HepG2 (cell line): ENCODE measurements around the gene C11orf21. TPM values are rescaled to one million over a fixed set of nuclear protein-coding genes. Genes with fewer than 3 reads are reported as not detected.

Source experiments
- ATAC-seq: fragments of 200-7000 bp; cut with Tn5 transposase; 3 replicates; pipeline ENCODE4 v1.9.1; 2020; ENCODE audit warnings: mild to moderate bottlenecking, moderate library complexity
- BruUV-seq: library from RNA; stranded (reverse); fragments of 400-500 nt; replicated peaks from 2 replicates; lab custom pipeline; 2021; lab: Mats Ljungman, UMichigan
- CTCF ChIA-PET: fragments of 300-600 bp; formaldehyde crosslinking; extraction: SDS; loops from one replicate; lab custom pipeline; 2021; ENCODE audit warnings: low total read pairs, inconsistent platforms, low intra/inter-chr PET ratio; lab: Yijun Ruan, JAX
- POLR2A ChIA-PET: fragments of 350-600 bp; sonication (Branson Sonifier 250); formaldehyde crosslinking; loops from one replicate; lab custom pipeline; 2020; ENCODE audit warnings: antibody characterized with exemption, inconsistent platforms; lab: Yijun Ruan, JAX
- DNase-seq: peaks from one replicate; pipeline ENCODE4 v3.0.0-alpha.2; 2015; ENCODE audit warnings: low spot score
- FAIRE-seq: peaks from 3 replicates; lab custom pipeline; 2011; peaks lifted over from hg19 to GRCh38; lab: Jason Lieb, UNC
- H2AFZ ChIP-seq: one replicate; pipeline ENCODE4 v1.6.1; 2011; ENCODE audit warnings: low read length, inconsistent platforms
- H3K27ac ChIP-seq: fragments of 300-600 bp; 3 replicates; pipeline ENCODE4 v1.8.0; 2011; ENCODE audit warnings: mixed run types, mild to moderate bottlenecking, mixed read lengths, low read length, inconsistent platforms; ENCODE audit not compliant: insufficient read depth; ENCODE audit errors: extremely low read length
- H3K27me3 ChIP-seq, 2 experiments: fragments of 200-600 bp in 1 of 2; 2 replicates in 1 of 2; 3 replicates in 1 of 2; pipeline versions ENCODE4 v1.6.0 to v1.8.0; 2011; ENCODE audit warnings: low read length in 2 of 2, mild to moderate bottlenecking in 2 of 2, moderate library complexity in 2 of 2, inconsistent platforms in 1 of 2; ENCODE audit not compliant: insufficient read depth in 2 of 2, control insufficient read depth in 1 of 2
- H3K36me3 ChIP-seq, 2 experiments: fragments of 200-600 bp in 1 of 2; replicated peaks in 1 of 2; 2 replicates in 1 of 2; 3 replicates in 1 of 2; pipeline versions ENCODE4 v1.5.1 to v1.8.0; 2011; ENCODE audit warnings: low read length in 2 of 2, inconsistent platforms in 1 of 2; ENCODE audit not compliant: insufficient read depth in 2 of 2, control insufficient read depth in 1 of 2
- H3K4me1 ChIP-seq: 2 replicates; pipeline ENCODE4 v1.5.1; 2012; ENCODE audit warnings: low read length, inconsistent platforms; ENCODE audit not compliant: insufficient read depth
- H3K4me2 ChIP-seq: 2 replicates; pipeline ENCODE4 v1.6.0; 2011; ENCODE audit warnings: low read depth, low read length, inconsistent platforms
- H3K4me3 ChIP-seq, 3 experiments: fragments of 200-600 bp in 1 of 3; sonication (generic), shearing (Covaris generic) in 1 of 3; replicated peaks in 1 of 3; 2 replicates each; pipeline ENCODE4 v1.5.1; 2011 to 2016; ENCODE audit warnings: low read length in 3 of 3, inconsistent platforms in 2 of 3, low read depth in 2 of 3, mild to moderate bottlenecking in 2 of 3, control low read depth in 1 of 3, mixed read lengths in 1 of 3; ENCODE audit not compliant: insufficient read depth in 1 of 3
- H3K79me2 ChIP-seq: one replicate; pipeline ENCODE4 v1.6.1; 2011; ENCODE audit warnings: low read length, inconsistent platforms; ENCODE audit not compliant: insufficient read depth
- H3K9ac ChIP-seq: 2 replicates; pipeline ENCODE4 v1.6.0; 2011; ENCODE audit warnings: mild to moderate bottlenecking, low read depth, low read length, inconsistent platforms; ENCODE audit not compliant: insufficient read depth
- H3K9me3 ChIP-seq: 2 replicates; pipeline ENCODE4 v1.5.1; 2012; ENCODE audit warnings: mild to moderate bottlenecking, low read length
- H4K20me1 ChIP-seq: 2 replicates; pipeline ENCODE4 v1.6.0; 2011; ENCODE audit warnings: inconsistent platforms, mild to moderate bottlenecking, low read length, moderate library complexity; ENCODE audit not compliant: insufficient read depth
- GATAD2A ChIP-seq: IDR thresholded peaks from 2 replicates; pipeline ENCODE4 v1.6.1; 2016
- KLF12 ChIP-seq: sonication (generic); formaldehyde crosslinking; IDR thresholded peaks from 2 replicates; pipeline ENCODE4 v1.4.0; 2020; ENCODE audit warnings: missing genetic modification reagents, borderline replicate concordance
- MIXL1 ChIP-seq: IDR thresholded peaks from 2 replicates; pipeline ENCODE4 v1.6.1; 2016
- NFIC ChIP-seq: IDR thresholded peaks from 2 replicates; pipeline ENCODE4 v1.6.1; 2012; ENCODE audit warnings: mild to moderate bottlenecking, low read length, inconsistent platforms
- NKX3-1 ChIP-seq: sonication (generic); formaldehyde crosslinking; IDR thresholded peaks from 2 replicates; pipeline ENCODE4 v1.5.0; 2020; ENCODE audit warnings: missing genetic modification reagents
- RBAK ChIP-seq: sonication (generic); formaldehyde crosslinking; IDR thresholded peaks from 2 replicates; pipeline ENCODE4 v1.5.1; 2020; ENCODE audit warnings: mild to moderate bottlenecking, missing genetic modification reagents
- TFAP4 ChIP-seq: sonication (generic); IDR thresholded peaks from 2 replicates; pipeline ENCODE4 v1.6.1; 2016; ENCODE audit warnings: low read depth, borderline replicate concordance
- ZBTB4 ChIP-seq: sonication (generic); formaldehyde crosslinking; IDR thresholded peaks from 2 replicates; pipeline ENCODE4 v1.4.0; 2020; ENCODE audit warnings: missing genetic modification reagents, mild to moderate bottlenecking, borderline replicate concordance
- ZBTB40 ChIP-seq, 2 experiments: fragments of 450-650 bp in 1 of 2; sonication (generic) in 1 of 2; formaldehyde crosslinking in 1 of 2; IDR thresholded peaks; 2 replicates each; pipeline versions ENCODE4 v1.6.1 to v1.8.0; 2016 to 2022; ENCODE audit warnings: antibody characterized with exemption in 1 of 2, mild to moderate bottlenecking in 1 of 2, missing genetic modification reagents in 1 of 2
- ZNF615 ChIP-seq: sonication (generic); formaldehyde crosslinking; IDR thresholded peaks from 2 replicates; pipeline ENCODE4 v1.5.0; 2020; ENCODE audit warnings: mild to moderate bottlenecking, missing genetic modification reagents, borderline replicate concordance
- ZNF841 ChIP-seq: sonication (generic); formaldehyde crosslinking; IDR thresholded peaks from 2 replicates; pipeline ENCODE4 v1.8.1; 2023; ENCODE audit warnings: missing genetic modification reagents, borderline replicate concordance
- WGBS: methylation state at CpG from one replicate; pipeline ENCODE4 v1.1.6; 2017; ENCODE audit warnings: low lambda C conversion rate; 5-methylcytosine and 5-hydroxymethylcytosine counted together
- in situ Hi-C: cut with HindIII; loops from 2 replicates; pipeline ENCODE4 v1.10.0; 2017; ENCODE audit warnings: low pct_unique_long_range_greater_than_20kb; ENCODE audit not compliant: extremely low pct_ligation_motif_present
- intact Hi-C: fragments of 100-400 bp; cut with micrococcal nuclease; formaldehyde crosslinking; loops from one replicate; pipeline ENCODE4 v1.10.0; 2022; ENCODE audit not compliant: unreplicated experiment
- polyA plus RNA-seq, 8 experiments: library from polyadenylated mRNA; depleted of rRNA in 3 of 8; stranded (reverse) in 7 of 8; unstranded in 1 of 8; fragments of >200 nt; fragmentation: Illumina TruSeq in 4 of 8; extraction: Trizol in 4 of 8; gene quantifications; 2 replicates each; pipeline versions ENCODE4 v1.2.1 to v1.2.3, GENCODE V29; 2011 to 2016; ENCODE audit warnings: low read depth in 4 of 8, missing spikeins in 1 of 8, mixed read lengths in 1 of 8; ENCODE audit not compliant: insufficient read depth in 1 of 8
- total RNA-seq, 5 experiments: library from RNA; depleted of rRNA; stranded (reverse); fragments of >200 nt; fragmentation: Illumina TruSeq; extraction: Trizol; gene quantifications; 2 replicates each; pipeline ENCODE4 v1.2.3, GENCODE V29; 2016; ENCODE audit warnings: low read depth in 1 of 5

Gene C11orf21
- total and polyA plus RNA-seq, 2 of the 13 experiments (the other 11 are each of a cell fraction or from before 2014, with no cell fraction given): 0.08 TPM; not detected in 1

- ChIA-PET CTCF (no interaction called here), POLR2A (no interaction called here)
- 46% methylated on average over 8 of the region's 17 CpGs for WGBS
- no peaks in the 10 kb centered on the region for H3K79me2 ChIP-seq
- H3K27ac ChIP-seq: no peak overlapping the region
- DNase-seq (no peak), ATAC-seq (no peak), FAIRE-seq (no peak)
- no TSS peak for BruUV-seq
- no peaks in the 10 kb centered on the region for H3K36me3 ChIP-seq
- H3K27me3 ChIP-seq: peaks cover 13 to 29% of the 10 kb centered on the region in 2 experiments; a peak in 3 of 5 replicates
- H3K4me1 ChIP-seq: no peaks in the 10 kb centered on the region
- no peak overlapping the region for H3K4me2 ChIP-seq
- H3K9ac ChIP-seq: no peak overlapping the region
- H4K20me1 ChIP-seq: no peaks in the 10 kb centered on the region
- no peaks in the 10 kb centered on the region for H3K9me3 ChIP-seq
- in situ Hi-C loops: no loop called here
- no peak overlapping the region for H3K4me3 ChIP-seq
- intact Hi-C loops: loop anchor here (10.0 kb wide), 1 partner anchor 217 kb away; no protein-coding TSS in a partner anchor
- H2AFZ ChIP-seq: no peak overlapping the region
- TF ChIP-seq GATAD2A (CRISPR knock-in tag): no peak
- TF ChIP-seq RBAK (CRISPR knock-in tag): no peak
- TF ChIP-seq NFIC: no peak
- TF ChIP-seq ZNF841 (CRISPR knock-in tag): no peak
- TF ChIP-seq NKX3-1: no peak
- TF ChIP-seq KLF12: no peak
- no peak for TF ChIP-seq ZBTB4 (CRISPR knock-in tag)
- no peak for TF ChIP-seq ZBTB40 (IDR thresholded peaks at IDR 0.05)
- no peak for TF ChIP-seq ZBTB40 (CRISPR knock-in tag; IDR thresholded peaks at IDR 0.05)
- no peak for TF ChIP-seq ZNF615
- no peak for TF ChIP-seq TFAP4
- TF ChIP-seq MIXL1 (CRISPR knock-in tag): no peak
Observed at GRCh38 chr11:2317354-2318050, 15.8 kb upstream of the C11orf21 start.
